HL-60/S4 (cell line): ENCODE data around the gene EDARADD.
"Not testable (repeated sequence)": the region's sequence is repeated elsewhere in the genome, so short reads cannot be mapped to it uniquely, and the experiment has no call there.

Experiments
- in situ Hi-C: fragments of 300-500 bp; cut with MboI; formaldehyde crosslinking; loops from 2 replicates; pipeline ENCODE4 v1.14.3; 2022; ENCODE audit warnings: low sequenced_read_pairs

The EDARADD gene

DNA sequence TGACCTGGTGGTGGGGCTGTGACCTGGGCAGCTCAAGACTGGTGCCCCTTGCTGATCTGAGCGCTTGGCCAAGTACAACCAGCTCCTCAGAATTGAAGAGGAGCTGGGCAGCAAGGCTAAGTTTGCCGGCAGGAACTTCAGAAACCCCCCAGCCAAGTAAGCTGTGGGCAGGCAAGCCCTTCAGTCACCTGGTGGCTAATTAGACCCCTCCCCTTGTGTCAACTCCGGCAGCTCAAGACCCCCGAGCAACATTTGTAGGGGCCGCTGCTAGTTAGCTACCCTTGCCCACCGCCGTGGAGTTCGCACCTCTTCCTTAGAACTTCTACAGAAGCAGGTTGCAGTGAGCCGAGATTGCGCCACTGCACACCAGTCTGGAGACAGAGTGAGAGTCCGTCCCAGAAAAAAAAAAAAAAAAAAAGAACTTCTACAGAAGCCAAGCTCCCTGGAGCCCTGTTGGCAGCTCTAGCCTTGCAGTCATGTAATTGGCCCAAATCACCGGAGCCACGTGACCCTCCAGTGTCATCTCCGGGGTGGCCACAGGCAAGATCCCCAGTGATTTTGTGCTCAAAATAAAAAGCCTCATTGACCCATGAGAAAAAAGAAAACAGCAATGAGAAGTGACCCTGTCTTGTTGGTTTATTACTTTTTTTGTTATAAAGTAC lies 90.4 kb downstream of the EDARADD start:
- in situ Hi-C loops, result loop anchor here (10.0 kb wide), 1 partner anchor 370 kb away; no protein-coding TSS in a partner anchor

DNA sequence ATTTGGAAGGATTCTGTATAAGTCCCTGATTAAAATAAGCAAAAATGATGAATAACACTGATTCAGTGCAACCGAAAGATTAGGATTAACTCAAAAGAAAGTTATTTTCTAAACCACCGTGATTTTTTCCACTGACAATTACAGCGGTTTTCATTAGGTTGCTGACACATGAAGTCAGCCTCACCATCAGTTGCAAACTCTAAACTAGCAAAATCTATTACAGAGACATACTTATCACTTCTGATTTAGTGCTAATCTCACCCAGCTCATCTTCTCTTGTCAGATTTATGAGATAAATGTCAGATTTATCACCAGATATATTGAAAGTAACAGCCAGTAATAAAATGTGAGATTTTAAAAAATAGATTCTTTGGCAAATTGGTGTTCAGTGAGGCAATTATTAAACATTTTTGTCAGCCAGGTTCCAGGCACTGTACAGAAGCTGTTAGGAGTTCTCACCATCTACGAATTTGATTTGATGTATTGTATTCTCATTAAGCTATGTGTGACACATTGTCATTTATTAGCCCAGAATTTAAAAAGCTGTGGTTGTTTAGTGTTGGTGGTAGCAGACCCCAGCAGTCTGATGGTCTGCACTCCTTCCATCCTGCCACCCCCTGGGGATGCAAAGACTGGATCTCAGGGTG lies 92.4 kb downstream of the EDARADD start:
- in situ Hi-C loops, result loop anchor here (10.0 kb wide), 1 partner anchor 372 kb away; no protein-coding TSS in a partner anchor

GRCh38 chr1:236489161-236489560 lies 95.1 kb downstream of the EDARADD start:
- in situ Hi-C loops, result loop anchor here (10.0 kb wide), 1 partner anchor 374 kb away; no protein-coding TSS in a partner anchor

DNA sequence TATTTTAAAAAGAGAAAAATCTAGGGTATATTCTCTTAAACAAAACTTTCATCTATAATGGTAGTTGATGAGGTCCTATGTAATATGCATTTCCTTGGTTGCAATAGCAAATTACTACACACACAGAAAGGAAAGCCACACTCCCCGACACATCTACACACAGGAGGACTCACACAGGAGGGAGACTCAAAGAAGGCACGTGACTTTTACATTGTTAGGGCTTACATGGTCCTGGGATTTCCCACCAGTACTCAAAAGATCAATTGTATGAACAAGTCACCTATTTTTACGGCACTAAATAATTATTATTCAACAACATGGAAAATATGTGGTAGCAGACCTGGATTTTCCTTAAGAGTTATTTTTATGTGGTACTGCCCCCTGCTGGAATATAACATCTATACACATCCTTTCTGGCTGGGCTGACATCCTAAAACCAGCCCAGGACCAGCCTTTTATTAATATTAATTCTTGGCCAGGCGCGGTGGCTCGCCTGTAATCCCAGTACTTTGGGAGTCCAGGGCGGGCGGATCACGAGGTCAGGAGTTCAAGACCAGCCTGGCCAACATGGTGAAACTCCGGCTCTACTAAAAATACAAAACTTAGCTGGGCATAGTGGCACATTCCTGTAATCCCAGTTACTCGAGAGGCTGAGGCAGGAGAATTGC lies 95.8 kb downstream of the EDARADD start:
- in situ Hi-C loops, result loop anchor here (10.0 kb wide), 1 partner anchor 375 kb away; no protein-coding TSS in a partner anchor

DNA sequence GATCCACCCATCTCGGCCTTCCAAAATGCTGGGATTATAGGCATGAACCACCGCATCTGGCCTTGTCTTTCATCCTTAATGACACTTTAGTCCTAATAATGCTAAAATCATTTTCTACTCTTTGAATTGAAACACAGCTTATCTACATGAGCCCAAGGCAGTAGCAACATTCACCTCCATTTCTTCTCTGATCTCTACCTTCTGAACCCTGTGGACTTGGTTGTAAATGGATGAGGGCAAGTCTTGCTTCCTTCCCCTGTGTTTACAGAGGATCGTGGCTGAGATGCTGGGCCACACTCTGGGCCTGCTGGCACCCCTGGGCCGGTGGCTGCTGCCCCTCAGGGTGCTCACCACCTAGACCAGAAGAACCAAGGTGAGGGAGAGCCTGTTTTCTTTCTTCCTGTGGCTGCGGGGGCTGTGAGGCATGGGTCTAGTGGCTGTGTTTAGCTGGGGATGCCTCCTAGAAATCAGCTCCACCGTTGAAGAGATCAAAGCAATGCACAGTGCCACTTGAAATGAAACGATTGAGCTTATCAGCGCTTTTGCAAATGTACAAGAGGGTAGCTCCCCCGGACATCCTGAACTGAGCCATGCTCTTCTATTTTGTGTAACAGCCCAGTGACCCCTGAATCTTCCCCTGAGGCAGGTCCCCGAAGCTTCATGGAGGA lies 97.5 kb downstream of the EDARADD start:
- in situ Hi-C loops, result no loop called here

DNA sequence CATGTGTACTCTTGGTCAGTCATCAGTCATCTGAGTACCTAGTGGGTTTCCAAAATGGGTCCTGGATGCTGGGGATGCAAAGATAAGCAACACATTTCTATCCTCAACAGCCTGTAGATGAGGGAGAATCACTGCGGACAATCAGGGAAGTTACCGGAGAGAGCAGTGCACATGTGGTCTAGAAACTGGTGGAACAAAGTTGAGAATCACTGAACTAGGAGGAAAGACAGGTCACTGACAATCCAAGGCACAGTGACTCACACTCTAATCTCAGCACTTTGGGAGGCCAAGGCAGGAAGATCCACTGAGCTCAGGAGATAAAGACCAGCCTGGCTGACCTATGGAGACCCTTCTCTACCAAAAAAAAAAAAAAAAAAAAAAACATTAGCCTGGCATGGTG lies 98.3 kb downstream of the EDARADD start:
- in situ Hi-C loops, result no loop called here

DNA sequence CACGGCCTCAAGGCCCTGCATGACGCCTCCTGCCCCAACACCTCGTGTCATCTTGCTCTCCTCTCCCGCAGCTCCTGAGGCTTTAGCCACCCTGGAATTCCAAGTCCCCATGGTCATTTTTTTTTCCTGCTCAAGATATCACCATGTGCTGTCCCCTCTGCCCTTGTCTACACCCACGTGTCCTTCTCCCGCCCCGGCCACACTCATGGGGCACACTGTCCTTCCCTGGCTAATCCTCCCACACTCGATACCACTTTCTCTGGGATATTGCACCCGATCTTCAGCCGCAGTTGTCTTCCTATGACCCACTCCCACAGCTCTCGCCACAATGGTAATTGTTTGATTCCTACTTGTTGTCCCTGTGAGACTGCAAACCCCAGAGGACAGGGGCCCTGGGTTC lies 100.0 kb downstream of the EDARADD start:
- in situ Hi-C loops, result no loop called here

DNA sequence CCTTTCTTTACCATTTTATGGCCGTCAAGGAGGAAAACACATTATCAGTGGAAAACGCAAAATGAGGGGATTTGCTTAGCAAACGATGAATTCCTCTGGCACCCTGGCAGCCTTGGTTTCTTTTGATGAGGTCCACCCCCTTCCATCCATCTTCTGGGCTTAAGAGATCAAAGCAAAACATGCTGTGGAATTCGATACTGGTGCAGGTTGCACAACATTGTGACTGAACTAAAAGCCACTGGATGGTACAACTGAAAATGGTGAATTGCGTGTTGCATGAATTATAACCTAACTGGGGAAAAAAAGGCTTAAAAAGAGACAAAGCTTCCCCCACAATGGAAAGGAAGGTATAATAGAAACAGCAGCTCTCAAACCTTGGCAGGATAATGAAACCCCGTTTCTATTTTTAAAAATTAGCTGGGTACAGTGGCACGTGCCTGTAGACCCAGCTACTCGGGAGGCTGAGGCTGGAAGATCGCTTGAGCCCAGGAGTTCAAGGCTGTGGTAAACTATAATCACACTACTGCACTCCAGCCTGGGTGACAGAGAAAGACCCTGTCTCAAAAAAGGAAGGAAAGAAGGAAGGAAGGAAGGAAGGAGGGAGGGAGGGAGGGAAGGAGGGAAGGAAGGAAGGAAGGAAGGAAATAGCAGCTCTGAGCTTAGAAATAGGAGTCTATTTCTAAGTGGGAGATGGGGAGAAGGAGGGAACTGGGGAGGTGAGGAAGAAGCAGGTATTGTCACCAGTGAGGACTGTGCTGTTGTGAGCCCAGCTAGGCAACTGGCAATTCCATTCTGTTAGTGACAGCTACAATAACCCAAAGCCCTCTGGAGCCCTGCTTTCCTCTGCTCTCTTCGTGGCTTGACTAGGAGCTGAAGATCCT lies 100.7 kb downstream of the EDARADD start:
- in situ Hi-C loops, result no loop called here

DNA sequence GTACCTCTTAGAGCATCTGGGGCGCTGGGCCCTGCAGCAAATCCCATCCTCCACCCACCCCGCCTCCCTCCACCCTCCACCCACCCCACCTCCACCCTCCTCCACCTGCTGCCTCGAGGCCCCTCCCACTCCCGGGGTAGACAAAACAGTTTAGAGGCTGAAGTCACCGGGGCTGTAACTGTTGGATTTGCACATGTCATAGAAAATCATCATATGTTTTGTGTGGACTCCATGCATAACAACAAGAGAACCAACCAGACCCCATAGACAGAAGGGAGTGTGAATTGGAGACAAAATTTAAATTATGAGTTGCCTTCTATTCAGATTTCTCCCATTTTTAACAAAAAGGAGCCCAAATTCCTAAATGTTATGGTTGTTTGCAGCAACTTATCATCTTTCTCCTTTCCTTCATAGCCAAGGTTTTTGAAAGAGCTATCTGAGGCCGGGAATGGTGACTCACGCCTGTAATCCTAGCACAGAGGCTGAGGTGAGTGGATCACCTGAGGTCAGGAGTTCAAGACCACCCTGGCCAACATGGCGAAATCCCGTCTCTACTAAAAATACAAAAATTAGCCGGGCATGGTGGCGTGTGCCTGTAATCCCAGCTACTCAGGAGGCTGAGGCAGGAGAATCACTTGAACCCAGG lies 101.5 kb downstream of the EDARADD start:
- in situ Hi-C loops, result no loop called here

- in situ Hi-C loops, result no loop called here
Observed at GRCh38 chr1:236497908-236498307, 103.8 kb downstream of the EDARADD start.

DNA sequence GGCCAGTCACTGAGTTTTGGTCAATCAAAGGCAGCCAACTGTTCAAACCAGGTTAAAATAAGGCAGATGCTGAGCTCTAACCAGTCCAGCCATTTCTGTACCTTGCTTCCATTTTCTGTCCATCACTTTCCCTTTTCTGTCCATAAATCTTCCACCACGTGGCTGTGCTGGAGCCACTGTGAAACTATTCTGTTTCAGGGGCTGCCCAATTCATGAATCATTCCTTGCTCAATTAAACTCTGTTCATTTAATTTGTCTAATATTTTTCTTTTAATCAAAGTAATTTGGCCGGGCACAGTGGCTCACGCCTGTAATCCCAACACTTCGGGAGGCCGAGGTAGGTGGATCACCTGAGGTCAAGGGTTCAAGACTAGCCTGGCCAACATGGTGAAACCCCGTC lies 107.0 kb downstream of the EDARADD start:
- in situ Hi-C loops, result no loop called here

GRCh38 chr1:236502579-236502971 lies 108.5 kb downstream of the EDARADD start:
- in situ Hi-C loops, result no loop called here

DNA sequence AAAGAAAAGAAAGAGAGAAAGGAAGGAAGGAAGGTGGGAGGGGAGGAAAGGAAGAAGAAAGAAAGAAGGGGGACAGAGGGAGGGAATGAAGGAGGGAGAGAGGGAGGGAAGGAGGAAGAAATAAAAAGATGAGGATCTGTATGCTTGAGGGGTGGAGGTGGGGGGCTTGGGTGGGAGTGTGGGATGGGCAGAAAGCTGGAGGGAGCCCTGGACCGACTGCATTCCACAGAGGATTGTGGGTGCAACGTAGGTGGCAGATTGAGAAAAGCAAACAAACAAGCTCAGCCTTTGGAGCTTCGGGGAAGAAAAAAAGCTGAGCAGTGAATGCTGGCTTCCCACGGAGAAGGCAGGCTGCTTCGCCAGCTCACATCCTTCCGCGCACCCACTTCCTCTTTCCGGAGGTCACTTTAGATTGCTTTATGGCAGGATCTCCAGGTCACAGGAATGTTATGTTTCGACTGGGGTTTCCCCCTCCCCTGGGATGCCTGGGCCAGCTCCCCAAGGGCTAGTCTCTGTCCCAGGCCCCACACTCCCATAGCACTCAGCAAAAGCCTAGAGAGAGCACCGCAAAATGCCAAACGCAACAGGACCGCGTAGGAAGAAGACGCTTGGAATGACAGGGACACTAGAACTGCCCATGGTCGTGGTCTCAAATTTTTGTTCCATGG lies 109.0 kb downstream of the EDARADD start:
- in situ Hi-C loops, result no loop called here

GRCh38 chr1:236504338-236504737 lies 110.3 kb downstream of the EDARADD start:
- in situ Hi-C loops, result not testable (repeated sequence)

GRCh38 chr1:236507022-236507700 lies 113.1 kb downstream of the EDARADD start:
- in situ Hi-C loops, result no loop called here

DNA sequence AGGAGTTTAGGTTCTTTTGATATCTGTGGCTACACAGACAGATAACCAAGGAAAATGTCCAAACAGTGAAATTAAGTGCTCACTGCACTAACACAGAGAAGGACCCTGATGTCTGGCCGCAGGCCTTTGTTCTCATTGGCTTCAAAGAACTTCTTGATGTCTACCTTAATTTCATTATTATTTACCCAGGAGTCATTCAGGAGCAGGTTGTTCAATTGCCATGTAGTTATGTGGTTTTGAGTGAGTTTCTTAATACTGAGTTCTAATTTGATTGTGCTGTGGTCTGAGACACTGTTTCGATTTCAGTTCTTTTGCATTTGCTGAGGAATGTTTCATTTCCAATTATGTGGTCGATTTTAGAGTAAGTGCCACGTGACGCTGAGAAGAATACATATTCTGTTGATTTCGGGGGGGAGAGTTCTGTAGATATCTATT lies 114.5 kb downstream of the EDARADD start:
- in situ Hi-C loops, result no loop called here

GRCh38 chr1:236509203-236509602 lies 115.1 kb downstream of the EDARADD start:
- in situ Hi-C loops, result no loop called here

- in situ Hi-C loops, result no loop called here
Observed at GRCh38 chr1:236509647-236510401, 115.7 kb downstream of the EDARADD start.
